CD4-positive, alpha-beta T cell treated with Interleukin-10 for 1 hour (primary cell): Measurements from ENCODE around the gene DPY19L2.
"Not testable (repeated sequence)": the region's sequence is repeated elsewhere in the genome, so short reads cannot be mapped to it uniquely, and the experiment has no call there.

Experiments used
- DNase-seq: peaks from one replicate; pipeline ENCODE4 v3.0.0-alpha.2; 2020

DPY19L2 gene

GRCh38 chr12:63658501-63658900, 9.8 kb downstream of the DPY19L2 start:
- DNase-seq: not testable (repeated sequence)

GRCh38 chr12:63656407-63656806, 11.9 kb downstream of the DPY19L2 start:
- not testable (repeated sequence) for DNase-seq

GRCh38 chr12:63655543-63656257, 12.6 kb downstream of the DPY19L2 start:
- DNase-seq: not testable (repeated sequence)

- not testable (repeated sequence) for DNase-seq
Measured at GRCh38 chr12:63654481-63654880, 13.8 kb downstream of the DPY19L2 start.

GRCh38 chr12:63649517-63649916, 18.8 kb downstream of the DPY19L2 start:
- DNase-seq: not testable (repeated sequence)

- DNase-seq: not testable (repeated sequence)
Measured at GRCh38 chr12:63643381-63644140, 24.7 kb downstream of the DPY19L2 start.

- DNase-seq: not testable (repeated sequence)
Measured at GRCh38 chr12:63624258-63624657, 44.0 kb downstream of the DPY19L2 start.

GRCh38 chr12:63615544-63615943, 52.7 kb downstream of the DPY19L2 start:
- not testable (repeated sequence) for DNase-seq

GRCh38 chr12:63611285-63611684, 57.0 kb downstream of the DPY19L2 start:
- not testable (repeated sequence) for DNase-seq

GRCh38 chr12:63609281-63609680, 59.0 kb downstream of the DPY19L2 start:
- not testable (repeated sequence) for DNase-seq

- not testable (repeated sequence) for DNase-seq
Measured at GRCh38 chr12:63604985-63605384, 63.3 kb downstream of the DPY19L2 start.

- not testable (repeated sequence) for DNase-seq
Measured at GRCh38 chr12:63594828-63595227, 73.5 kb downstream of the DPY19L2 start.

GRCh38 chr12:63584426-63584825, 83.9 kb downstream of the DPY19L2 start:
- not testable (repeated sequence) for DNase-seq

- not testable (repeated sequence) for DNase-seq
Measured at GRCh38 chr12:63583289-63583688, 85.0 kb downstream of the DPY19L2 start.

- DNase-seq: not testable (repeated sequence)
Measured at GRCh38 chr12:63577631-63578030, 90.7 kb downstream of the DPY19L2 start.

GRCh38 chr12:63572038-63572437, 96.3 kb downstream of the DPY19L2 start:
- not testable (repeated sequence) for DNase-seq

GRCh38 chr12:63558445-63558844, 109.8 kb downstream of the DPY19L2 start:
- DNase-seq: not testable (repeated sequence)

- not testable (repeated sequence) for DNase-seq
Measured at GRCh38 chr12:63551397-63551796, 116.9 kb downstream of the DPY19L2 start.

GRCh38 chr12:63549034-63549433, 119.3 kb downstream of the DPY19L2 start:
- not testable (repeated sequence) for DNase-seq

GRCh38 chr12:63545298-63545916, 122.9 kb downstream of the DPY19L2 start:
- not testable (repeated sequence) for DNase-seq

- not testable (repeated sequence) for DNase-seq
Measured at GRCh38 chr12:63538656-63539055, 129.6 kb downstream of the DPY19L2 start.

- not testable (repeated sequence) for DNase-seq
Measured at GRCh38 chr12:63537838-63538237, 130.5 kb downstream of the DPY19L2 start.

GRCh38 chr12:63529641-63530040, 138.7 kb downstream of the DPY19L2 start:
- not testable (repeated sequence) for DNase-seq
